ENCODE measurements around the gene GOPC. TPM values are rescaled to one million over a fixed set of nuclear protein-coding genes. Genes with fewer than 3 reads are reported as not detected.
A peak's percentile ranks its signal among the peaks of the same experiment; 100 is the strongest.

GOPC gene
- polyA plus RNA-seq, 1 donor from 2014 or later: 69.2 TPM

DNA sequence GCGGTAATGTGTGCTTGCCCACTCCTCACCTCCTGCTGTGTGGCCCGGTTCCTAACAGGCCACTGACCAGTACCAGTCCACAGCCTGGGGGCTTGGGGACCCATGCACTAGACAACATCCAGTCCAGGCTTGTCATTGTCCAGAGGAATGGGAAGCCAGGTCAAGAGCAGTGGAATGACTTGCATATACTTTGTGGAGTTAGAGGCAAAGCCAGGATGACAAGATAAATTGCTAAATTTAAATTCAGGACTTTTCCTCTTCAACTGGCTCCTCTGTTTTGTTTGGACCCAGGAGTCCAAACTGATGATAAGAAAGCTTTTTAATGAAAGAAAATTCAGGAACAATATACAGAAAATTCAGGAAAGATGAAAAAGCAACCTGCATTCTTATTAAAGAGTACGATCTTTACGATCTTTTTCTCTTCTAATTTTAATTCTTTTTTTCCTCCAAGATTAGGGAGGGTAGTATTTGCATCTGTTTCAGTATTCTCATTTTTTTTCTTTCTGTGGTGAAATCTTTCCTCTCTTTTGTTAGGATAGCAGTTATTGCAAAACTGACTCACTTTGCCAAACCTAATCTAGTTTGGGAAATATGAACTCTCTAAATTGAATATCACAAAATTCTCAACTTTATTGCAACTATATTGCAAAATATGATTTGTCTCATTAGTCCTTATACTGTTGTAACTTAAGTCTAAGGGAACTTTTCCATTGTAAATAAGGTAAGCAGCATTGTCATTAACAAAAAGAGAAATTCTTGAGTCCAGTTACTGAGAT lies 71.7 kb downstream of the GOPC start:
- Histone ChIP-seq H3K36me3 (ENCODE audit: insufficient read depth, low read length) (no peaks in the 10 kb centered on the region), H3K27me3 (ENCODE audit: insufficient read depth, low read depth, low read length) (no peaks in the 10 kb centered on the region), H3K4me2 (ENCODE audit: low read length) (no peak overlapping the region), H3F3A (ENCODE audit: insufficient read depth, low read length, poor library complexity, severe bottlenecking) (no peaks in the 10 kb centered on the region), H3K27ac (ENCODE audit: low read length) (peak overlapping the region; percentile 82), H3K9ac (ENCODE audit: low read length) (peak overlapping the region; percentile 11), H3K79me2 (replicated peaks; ENCODE audit: insufficient read depth, low read length) (no peaks in the 10 kb centered on the region), H3K4me3 (ENCODE audit: low read length) (peak overlapping the region; percentile 36), H2AFZ (ENCODE audit: low read depth, low read length) (no peak overlapping the region), H3K9me3 (ENCODE audit: low read length) (no peaks in the 10 kb centered on the region), H4K20me1 (ENCODE audit: insufficient read depth) (no peaks in the 10 kb centered on the region), H3K9me2 (ENCODE audit: insufficient read depth, low read length) (no peaks in the 10 kb centered on the region)
- TF ChIP-seq MXI1 (conservative IDR thresholded peaks at IDR 0.05; ENCODE audit: poor library complexity, severe bottlenecking) (no peak), EP300 (conservative IDR thresholded peaks at IDR 0.05; ENCODE audit: poor library complexity, severe bottlenecking) (no peak), POLR2AphosphoS5 (IDR thresholded peaks at IDR 0.05) (no peak), SMC3 (conservative IDR thresholded peaks at IDR 0.05; ENCODE audit: poor library complexity) (no peak), RAD21 (conservative IDR thresholded peaks at IDR 0.05) (no peak)
- TF ChIP-seq, protein P1, sequence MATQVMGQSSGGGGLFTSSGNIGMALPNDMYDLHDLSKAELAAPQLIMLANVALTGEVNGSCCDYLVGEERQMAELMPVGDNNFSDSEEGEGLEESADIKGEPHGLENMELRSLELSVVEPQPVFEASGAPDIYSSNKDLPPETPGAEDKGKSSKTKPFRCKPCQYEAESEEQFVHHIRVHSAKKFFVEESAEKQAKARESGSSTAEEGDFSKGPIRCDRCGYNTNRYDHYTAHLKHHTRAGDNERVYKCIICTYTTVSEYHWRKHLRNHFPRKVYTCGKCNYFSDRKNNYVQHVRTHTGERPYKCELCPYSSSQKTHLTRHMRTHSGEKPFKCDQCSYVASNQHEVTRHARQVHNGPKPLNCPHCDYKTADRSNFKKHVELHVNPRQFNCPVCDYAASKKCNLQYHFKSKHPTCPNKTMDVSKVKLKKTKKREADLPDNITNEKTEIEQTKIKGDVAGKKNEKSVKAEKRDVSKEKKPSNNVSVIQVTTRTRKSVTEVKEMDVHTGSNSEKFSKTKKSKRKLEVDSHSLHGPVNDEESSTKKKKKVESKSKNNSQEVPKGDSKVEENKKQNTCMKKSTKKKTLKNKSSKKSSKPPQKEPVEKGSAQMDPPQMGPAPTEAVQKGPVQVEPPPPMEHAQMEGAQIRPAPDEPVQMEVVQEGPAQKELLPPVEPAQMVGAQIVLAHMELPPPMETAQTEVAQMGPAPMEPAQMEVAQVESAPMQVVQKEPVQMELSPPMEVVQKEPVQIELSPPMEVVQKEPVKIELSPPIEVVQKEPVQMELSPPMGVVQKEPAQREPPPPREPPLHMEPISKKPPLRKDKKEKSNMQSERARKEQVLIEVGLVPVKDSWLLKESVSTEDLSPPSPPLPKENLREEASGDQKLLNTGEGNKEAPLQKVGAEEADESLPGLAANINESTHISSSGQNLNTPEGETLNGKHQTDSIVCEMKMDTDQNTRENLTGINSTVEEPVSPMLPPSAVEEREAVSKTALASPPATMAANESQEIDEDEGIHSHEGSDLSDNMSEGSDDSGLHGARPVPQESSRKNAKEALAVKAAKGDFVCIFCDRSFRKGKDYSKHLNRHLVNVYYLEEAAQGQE (IDR thresholded peaks at IDR 0.05; ENCODE audit: borderline replicate concordance): peak; percentile 7

DNA sequence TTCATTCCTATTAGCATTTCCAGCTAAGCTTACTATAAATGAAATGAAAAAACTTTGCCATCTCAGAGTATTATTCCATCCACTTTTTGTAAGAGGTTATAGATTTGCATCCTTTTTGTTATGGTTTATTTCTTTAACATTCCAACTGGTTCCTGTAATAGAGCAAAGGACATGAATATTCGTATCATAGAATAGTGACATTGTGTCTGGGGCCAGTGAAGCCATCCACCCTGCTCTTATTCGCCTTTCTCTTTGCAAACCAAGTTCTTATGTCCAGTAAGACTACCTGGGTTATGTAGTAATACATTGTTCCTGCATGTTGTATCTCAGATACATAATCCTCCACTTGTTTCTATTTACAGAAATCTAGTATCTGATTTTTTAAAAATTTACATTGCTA lies 76.7 kb downstream of the GOPC start:
- Histone ChIP-seq H3K36me3 (ENCODE audit: insufficient read depth, low read length) (no peaks in the 10 kb centered on the region), H3K4me3 (ENCODE audit: low read length) (no peak overlapping the region), H3K79me2 (replicated peaks; ENCODE audit: insufficient read depth, low read length) (no peaks in the 10 kb centered on the region), H3K9me2 (ENCODE audit: insufficient read depth, low read length) (no peaks in the 10 kb centered on the region), H2AFZ (ENCODE audit: low read depth, low read length) (no peak overlapping the region), H4K20me1 (ENCODE audit: insufficient read depth) (no peaks in the 10 kb centered on the region), H3K27me3 (ENCODE audit: insufficient read depth, low read depth, low read length) (no peaks in the 10 kb centered on the region), H3K9ac (ENCODE audit: low read length) (no peak overlapping the region), H3K4me2 (ENCODE audit: low read length) (no peak overlapping the region), H3F3A (ENCODE audit: insufficient read depth, low read length, poor library complexity, severe bottlenecking) (no peaks in the 10 kb centered on the region), H3K27ac (ENCODE audit: low read length) (no peak overlapping the region), H3K9me3 (ENCODE audit: low read length) (no peaks in the 10 kb centered on the region)
- TF ChIP-seq POLR2AphosphoS5 (IDR thresholded peaks at IDR 0.05) (no peak), EP300 (conservative IDR thresholded peaks at IDR 0.05; ENCODE audit: poor library complexity, severe bottlenecking) (no peak), TAF1 (IDR thresholded peaks at IDR 0.05; ENCODE audit: low read depth) (no peak), MXI1 (conservative IDR thresholded peaks at IDR 0.05; ENCODE audit: poor library complexity, severe bottlenecking) (no peak), RAD21 (conservative IDR thresholded peaks at IDR 0.05) (no peak), EZH2 (IDR thresholded peaks at IDR 0.05; ENCODE audit: borderline replicate concordance, insufficient read depth, low read length, poor library complexity, severe bottlenecking) (no peak)
- TF ChIP-seq, protein P2, sequence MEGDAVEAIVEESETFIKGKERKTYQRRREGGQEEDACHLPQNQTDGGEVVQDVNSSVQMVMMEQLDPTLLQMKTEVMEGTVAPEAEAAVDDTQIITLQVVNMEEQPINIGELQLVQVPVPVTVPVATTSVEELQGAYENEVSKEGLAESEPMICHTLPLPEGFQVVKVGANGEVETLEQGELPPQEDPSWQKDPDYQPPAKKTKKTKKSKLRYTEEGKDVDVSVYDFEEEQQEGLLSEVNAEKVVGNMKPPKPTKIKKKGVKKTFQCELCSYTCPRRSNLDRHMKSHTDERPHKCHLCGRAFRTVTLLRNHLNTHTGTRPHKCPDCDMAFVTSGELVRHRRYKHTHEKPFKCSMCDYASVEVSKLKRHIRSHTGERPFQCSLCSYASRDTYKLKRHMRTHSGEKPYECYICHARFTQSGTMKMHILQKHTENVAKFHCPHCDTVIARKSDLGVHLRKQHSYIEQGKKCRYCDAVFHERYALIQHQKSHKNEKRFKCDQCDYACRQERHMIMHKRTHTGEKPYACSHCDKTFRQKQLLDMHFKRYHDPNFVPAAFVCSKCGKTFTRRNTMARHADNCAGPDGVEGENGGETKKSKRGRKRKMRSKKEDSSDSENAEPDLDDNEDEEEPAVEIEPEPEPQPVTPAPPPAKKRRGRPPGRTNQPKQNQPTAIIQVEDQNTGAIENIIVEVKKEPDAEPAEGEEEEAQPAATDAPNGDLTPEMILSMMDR (IDR thresholded peaks at IDR 0.05; ENCODE audit: poor library complexity, severe bottlenecking): no peak
